ENCODE measurements around the gene HOXB3. TPM values are rescaled to one million over a fixed set of nuclear protein-coding genes. Genes with fewer than 3 reads are reported as not detected.

HOXB3 gene
- total RNA-seq, 2 donors from 2014 or later, result 26.8 to 33.3 TPM

- Histone ChIP-seq H3K36me3 (peaks cover 8% of the 10 kb centered on the region), H3K4me1 (ENCODE audit: control insufficient read depth in 1 of 2, low read depth in 2 of 2) (peaks cover 9 to 46% of the 10 kb centered on the region in 2 donors), H3K27me3 (replicated peaks; ENCODE audit: insufficient read depth) (no peaks in the 10 kb centered on the region), H3K4me3 (no peak overlapping the region), H3K27ac (no peak overlapping the region), H3K9me3 (no peaks in the 10 kb centered on the region)
- TF ChIP-seq, protein P1, sequence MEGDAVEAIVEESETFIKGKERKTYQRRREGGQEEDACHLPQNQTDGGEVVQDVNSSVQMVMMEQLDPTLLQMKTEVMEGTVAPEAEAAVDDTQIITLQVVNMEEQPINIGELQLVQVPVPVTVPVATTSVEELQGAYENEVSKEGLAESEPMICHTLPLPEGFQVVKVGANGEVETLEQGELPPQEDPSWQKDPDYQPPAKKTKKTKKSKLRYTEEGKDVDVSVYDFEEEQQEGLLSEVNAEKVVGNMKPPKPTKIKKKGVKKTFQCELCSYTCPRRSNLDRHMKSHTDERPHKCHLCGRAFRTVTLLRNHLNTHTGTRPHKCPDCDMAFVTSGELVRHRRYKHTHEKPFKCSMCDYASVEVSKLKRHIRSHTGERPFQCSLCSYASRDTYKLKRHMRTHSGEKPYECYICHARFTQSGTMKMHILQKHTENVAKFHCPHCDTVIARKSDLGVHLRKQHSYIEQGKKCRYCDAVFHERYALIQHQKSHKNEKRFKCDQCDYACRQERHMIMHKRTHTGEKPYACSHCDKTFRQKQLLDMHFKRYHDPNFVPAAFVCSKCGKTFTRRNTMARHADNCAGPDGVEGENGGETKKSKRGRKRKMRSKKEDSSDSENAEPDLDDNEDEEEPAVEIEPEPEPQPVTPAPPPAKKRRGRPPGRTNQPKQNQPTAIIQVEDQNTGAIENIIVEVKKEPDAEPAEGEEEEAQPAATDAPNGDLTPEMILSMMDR (IDR thresholded peaks at IDR 0.05), result no peak
- ATAC-seq (ENCODE audit: insufficient number of reproducible peaks, low FRiP score, low read depth) (no peak), DNase-seq (ENCODE audit: low spot score) (no peak)
Observed at GRCh38 chr17:48599354-48599753, 9.3 kb upstream of the HOXB3 start.

DNA sequence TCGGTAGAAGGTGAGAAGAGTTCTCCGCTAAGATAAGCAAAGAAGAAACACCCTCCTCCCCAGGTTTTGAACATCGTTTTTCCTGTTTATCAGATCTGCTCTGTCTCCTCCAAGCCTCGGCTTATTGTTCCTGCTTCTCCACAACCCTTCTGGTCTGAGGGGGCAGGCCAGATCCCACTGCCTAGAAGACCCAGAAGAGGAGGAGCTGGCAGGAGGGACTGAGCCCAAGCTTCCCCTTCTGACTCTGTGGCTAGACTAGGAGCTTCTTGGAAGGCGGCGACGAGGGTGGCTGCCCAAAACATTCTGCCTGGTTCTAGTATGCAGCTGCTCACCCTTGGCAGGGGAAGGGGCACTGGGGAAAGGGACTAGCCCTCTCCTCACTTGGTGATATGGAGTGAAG lies 8.7 kb upstream of the HOXB3 start:
- TF ChIP-seq, protein P1 (IDR thresholded peaks at IDR 0.05), result no peak
- Histone ChIP-seq H3K36me3 (peaks cover 8% of the 10 kb centered on the region), H3K4me3 (no peak overlapping the region), H3K27me3 (replicated peaks; ENCODE audit: insufficient read depth) (no peaks in the 10 kb centered on the region), H3K9me3 (no peaks in the 10 kb centered on the region), H3K4me1 (ENCODE audit: control insufficient read depth in 1 of 2, low read depth in 2 of 2) (peaks cover 9 to 46% of the 10 kb centered on the region in 2 donors), H3K27ac (no peak overlapping the region)
- no peak for DNase-seq (ENCODE audit: low spot score)
- ATAC-seq (ENCODE audit: insufficient number of reproducible peaks, low FRiP score, low read depth), result no peak

DNA sequence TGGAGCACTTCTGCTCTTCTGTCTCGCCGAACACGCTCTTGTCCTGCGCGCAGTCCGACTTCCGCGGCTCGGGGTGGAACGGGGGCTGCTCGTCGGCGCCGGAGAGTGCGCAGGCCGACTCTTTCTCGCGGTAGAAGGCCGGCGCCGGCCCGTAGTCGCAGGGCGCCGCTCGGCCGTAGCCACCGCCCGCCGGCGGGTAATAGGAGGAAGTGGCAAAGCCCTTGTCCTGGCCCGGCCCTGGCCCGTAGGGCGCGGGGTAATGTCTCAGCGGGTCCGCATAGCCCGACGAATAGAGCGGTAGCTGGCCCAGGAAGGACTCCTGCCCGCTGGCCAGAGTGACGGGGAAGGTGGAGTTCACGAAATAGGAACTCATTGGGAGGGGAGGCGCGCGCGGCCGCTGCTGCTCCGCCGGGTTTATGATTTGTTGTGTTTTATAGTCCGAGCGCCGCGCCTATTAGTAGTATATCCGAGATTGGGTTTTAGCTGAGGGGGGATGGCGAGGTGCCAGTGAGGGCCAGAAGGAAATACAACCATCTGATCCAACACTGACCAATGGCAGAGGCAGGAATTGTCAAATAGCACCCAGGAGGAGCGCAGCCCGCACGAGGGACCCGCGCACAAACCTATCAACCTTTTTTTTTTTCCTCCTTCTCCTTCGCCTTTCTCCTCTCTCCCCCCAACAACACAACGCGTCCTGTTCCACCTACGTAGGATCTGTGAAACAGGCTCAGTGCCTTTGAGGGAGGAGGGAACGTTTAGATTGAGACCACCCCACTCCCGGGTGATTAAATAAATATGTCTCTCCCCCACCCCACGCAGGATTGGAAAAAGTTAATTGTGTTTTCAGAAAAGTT lies 8.0 kb upstream of the HOXB3 start:
- TF ChIP-seq, protein P1 (IDR thresholded peaks at IDR 0.05), result no peak
- Histone ChIP-seq H3K27me3 (replicated peaks; ENCODE audit: insufficient read depth) (no peaks in the 10 kb centered on the region), H3K9me3 (no peaks in the 10 kb centered on the region), H3K4me1 (ENCODE audit: control insufficient read depth in 1 of 2, low read depth in 2 of 2) (peaks cover 9 to 45% of the 10 kb centered on the region in 2 donors), H3K27ac (peak overlapping the region in 1 of 2 donors; percentile 49), H3K4me3 (peak overlapping the region; percentile 84), H3K36me3 (peaks cover 8% of the 10 kb centered on the region)
- DNase-seq (ENCODE audit: low spot score) (no peak), ATAC-seq (ENCODE audit: insufficient number of reproducible peaks, low FRiP score, low read depth) (peak; percentile 21)

GRCh38 chr17:48597528-48597777 lies 7.4 kb upstream of the HOXB3 start:
- peak overlapping the region in 1 of 2 donors; percentile 49 for H3K27ac ChIP-seq
- no peaks in the 10 kb centered on the region for H3K27me3 ChIP-seq (replicated peaks; ENCODE audit: insufficient read depth)
- ATAC-seq (ENCODE audit: insufficient number of reproducible peaks, low FRiP score, low read depth), result no peak
- no peaks in the 10 kb centered on the region for H3K9me3 ChIP-seq
- peaks cover 9 to 40% of the 10 kb centered on the region in 2 donors for H3K4me1 ChIP-seq (ENCODE audit: control insufficient read depth in 1 of 2, low read depth in 2 of 2)
- TF ChIP-seq, protein P1 (IDR thresholded peaks at IDR 0.05), result no peak
- DNase-seq (ENCODE audit: low spot score), result no peak
- H3K4me3 ChIP-seq, result peak overlapping the region; percentile 84
- peaks cover 8% of the 10 kb centered on the region for H3K36me3 ChIP-seq

DNA sequence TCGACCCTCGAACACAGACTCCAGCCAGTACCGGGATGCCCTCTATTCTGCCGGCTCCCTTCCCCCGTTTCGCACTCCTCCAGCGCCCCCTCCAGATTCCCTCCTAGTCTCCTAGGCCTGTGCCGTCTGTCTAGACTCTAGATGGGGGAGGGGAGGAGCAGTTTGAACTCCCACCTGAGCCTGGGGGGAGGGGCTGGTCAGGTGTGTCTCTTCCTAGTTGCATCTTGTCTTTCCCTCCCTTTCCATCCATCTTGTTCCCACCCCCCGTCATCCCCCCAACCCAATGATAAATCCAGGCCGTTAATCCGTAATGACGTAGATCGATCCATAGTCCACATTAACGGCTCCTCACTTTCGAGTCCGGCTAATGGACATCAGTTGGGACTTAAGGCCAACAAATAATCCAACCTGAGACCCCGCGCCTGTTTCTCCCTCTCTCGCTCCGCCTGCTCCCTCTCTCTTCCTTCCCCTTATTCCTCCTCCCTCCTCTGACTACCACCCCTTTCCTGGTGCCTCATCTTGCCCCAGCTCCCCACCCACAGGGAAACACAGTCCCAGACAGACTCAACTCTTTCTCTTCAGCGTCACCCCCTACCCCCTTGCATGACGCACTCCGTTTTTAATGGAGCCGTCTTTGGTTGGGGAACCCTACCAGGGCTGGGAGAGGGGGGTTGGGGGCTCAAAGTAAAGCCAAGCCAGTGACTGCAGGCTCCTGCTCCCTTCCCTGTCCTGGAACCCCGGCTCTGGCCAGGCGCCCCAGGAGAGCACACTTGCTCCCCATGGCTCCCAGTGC lies 6.9 kb upstream of the HOXB3 start:
- peak overlapping the region in 1 of 2 donors; percentile 49 for H3K27ac ChIP-seq

More for the DNA sequence above, 6.9 kb upstream of the HOXB3 start:
- H3K36me3 ChIP-seq, result peaks cover 8% of the 10 kb centered on the region
- peaks cover 7 to 35% of the 10 kb centered on the region in 2 donors for H3K4me1 ChIP-seq (ENCODE audit: control insufficient read depth in 1 of 2, low read depth in 2 of 2)
- TF ChIP-seq, protein P1 (IDR thresholded peaks at IDR 0.05), result no peak
- no peak for DNase-seq (ENCODE audit: low spot score)
- H3K9me3 ChIP-seq, result no peaks in the 10 kb centered on the region
- peak overlapping the region; percentile 84 for H3K4me3 ChIP-seq
- H3K27me3 ChIP-seq (replicated peaks; ENCODE audit: insufficient read depth), result no peaks in the 10 kb centered on the region
- no peak for ATAC-seq (ENCODE audit: insufficient number of reproducible peaks, low FRiP score, low read depth)

Measured in thoracic aorta (tissue), 2 donors.